ENCODE data around the gene SHISA6.

- TF ChIP-seq CTCF (IDR thresholded peaks at IDR 0.05), result no peak
- TF ChIP-seq EZH2 (IDR thresholded peaks at IDR 0.05; ENCODE audit: borderline replicate concordance, insufficient read depth, low read depth, low read length, poor library complexity, severe bottlenecking), result no peak
Measured at GRCh38 chr17:11535231-11535630, 294.2 kb downstream of the SHISA6 start.

Data from B cell (primary cell).